GM10266 (cell line): ENCODE data around the gene BAD.
"Not testable (repeated sequence)": the region's sequence is repeated elsewhere in the genome, so short reads cannot be mapped to it uniquely, and the experiment has no call there.

ENCODE experiments used
- DNase-seq: peaks from one replicate; pipeline ENCODE4 v3.0.0; 2012; ENCODE audit errors: extremely low spot score
- TF ChIP-seq, protein P1 (sequence below): IDR thresholded peaks from 2 replicates; pipeline ENCODE4 v1.5.1; 2012; ENCODE audit warnings: mild to moderate bottlenecking, low read depth; ENCODE audit not compliant: control insufficient read depth, insufficient read depth; ENCODE audit errors: missing control alignments

BAD gene

DNA sequence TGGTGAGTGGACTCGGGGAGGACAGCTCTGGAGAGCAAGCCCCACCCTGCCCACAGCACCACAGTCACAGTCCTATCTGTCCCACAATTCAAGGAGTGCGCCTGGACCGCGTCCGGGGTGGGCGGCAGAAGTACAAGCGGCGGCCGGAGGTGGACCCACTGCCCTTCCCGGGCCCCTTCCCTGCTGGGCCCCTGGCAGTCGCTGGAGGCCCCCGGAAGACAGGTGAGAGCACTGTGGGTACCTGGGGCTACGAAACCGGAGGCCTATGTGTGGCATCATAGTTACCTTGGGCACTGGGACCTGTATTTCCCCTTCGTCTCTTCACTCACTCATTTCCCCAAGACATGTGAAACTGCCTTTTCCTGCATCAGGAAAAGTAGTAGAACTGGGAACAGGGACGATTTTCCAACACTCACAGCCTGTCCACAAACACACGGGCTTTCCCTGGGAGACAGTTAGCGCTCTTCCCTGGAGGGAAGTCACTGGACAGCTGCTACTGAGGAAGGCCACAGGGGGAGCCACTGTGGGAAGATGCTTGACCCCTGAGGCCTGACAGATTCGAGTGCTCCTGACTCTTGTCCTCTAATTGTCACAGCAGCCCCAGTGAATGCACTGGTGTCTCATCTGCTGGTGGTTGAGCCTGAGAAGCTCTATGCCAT is 29.8 kb upstream of the BAD start:
- TF ChIP-seq, protein P1, sequence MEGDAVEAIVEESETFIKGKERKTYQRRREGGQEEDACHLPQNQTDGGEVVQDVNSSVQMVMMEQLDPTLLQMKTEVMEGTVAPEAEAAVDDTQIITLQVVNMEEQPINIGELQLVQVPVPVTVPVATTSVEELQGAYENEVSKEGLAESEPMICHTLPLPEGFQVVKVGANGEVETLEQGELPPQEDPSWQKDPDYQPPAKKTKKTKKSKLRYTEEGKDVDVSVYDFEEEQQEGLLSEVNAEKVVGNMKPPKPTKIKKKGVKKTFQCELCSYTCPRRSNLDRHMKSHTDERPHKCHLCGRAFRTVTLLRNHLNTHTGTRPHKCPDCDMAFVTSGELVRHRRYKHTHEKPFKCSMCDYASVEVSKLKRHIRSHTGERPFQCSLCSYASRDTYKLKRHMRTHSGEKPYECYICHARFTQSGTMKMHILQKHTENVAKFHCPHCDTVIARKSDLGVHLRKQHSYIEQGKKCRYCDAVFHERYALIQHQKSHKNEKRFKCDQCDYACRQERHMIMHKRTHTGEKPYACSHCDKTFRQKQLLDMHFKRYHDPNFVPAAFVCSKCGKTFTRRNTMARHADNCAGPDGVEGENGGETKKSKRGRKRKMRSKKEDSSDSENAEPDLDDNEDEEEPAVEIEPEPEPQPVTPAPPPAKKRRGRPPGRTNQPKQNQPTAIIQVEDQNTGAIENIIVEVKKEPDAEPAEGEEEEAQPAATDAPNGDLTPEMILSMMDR, result peak; percentile 22
- DNase-seq, result no peak

DNA sequence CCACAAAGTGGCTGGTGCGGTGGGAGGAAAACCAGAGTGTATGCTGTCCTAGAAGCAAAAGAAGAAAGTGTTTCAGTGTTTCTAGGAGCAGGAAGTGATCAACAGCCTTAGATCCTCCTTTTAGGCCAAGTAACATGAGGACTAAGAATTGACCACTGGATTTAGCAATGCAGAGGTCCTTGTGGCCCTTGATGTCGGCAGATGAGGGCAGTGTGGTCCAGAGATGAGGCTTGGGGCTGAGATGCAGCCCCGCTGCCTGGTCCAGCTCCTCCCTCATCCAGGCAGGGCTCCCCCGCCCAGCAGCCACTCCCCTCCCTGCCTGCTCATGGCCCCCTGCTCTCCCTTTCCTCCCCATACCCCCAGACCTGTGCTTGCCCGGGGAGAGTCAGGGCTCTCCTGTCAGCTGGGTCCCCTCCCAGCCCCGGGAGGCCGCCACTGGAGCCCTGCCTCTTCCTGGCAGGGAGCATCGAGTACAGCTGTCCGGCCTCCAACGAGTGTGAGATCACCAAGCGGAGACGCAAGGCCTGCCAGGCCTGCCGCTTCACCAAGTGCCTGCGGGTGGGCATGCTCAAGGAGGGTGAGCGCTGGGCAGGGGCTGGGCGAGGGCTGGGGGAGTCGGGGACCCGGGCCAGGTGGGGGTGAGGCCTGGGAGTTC is 29.2 kb upstream of the BAD start:
- TF ChIP-seq, protein P1, result no peak
- no peak for DNase-seq

DNA sequence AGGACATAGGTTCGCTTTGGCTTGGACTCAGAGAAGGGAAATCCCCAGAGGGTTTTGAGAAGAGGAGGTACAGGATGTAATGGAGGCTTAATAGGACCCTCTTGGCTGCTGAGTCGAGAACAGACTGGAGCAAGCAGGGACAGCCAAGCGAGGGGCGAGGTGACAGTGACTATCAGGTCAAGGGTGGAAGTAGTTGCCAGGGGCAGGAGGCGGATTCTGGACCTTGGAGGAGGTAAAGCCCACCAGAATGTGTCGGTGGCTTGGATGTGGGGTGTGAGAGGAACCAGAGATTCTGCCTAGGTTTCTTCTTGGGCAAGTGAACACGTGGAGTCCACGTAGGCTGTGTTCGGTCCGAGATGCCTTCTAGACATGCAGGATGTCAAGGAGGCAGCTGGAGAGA is 28.5 kb upstream of the BAD start:
- no peak for DNase-seq
- TF ChIP-seq, protein P1, result no peak

DNA sequence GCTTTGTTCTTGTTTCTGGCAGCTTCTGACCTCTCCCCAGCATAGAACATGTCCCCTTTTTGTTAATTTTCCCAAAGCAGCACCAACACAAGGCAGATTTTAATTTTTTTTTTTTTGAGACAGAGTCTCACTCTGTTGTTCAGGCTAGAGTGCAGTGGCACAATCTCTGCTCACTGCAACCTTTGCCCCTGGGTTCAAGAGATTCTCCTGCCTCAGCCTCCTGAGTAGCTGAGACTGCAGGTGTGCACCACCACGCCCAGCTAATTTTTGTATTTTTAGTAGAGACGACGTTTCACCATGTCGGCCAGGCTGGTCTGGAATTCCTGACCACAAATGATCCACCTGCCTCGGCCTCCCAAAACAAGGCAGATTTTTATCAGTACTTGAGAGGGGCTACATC is 23.3 kb upstream of the BAD start:
- DNase-seq, result not testable (repeated sequence)

DNA sequence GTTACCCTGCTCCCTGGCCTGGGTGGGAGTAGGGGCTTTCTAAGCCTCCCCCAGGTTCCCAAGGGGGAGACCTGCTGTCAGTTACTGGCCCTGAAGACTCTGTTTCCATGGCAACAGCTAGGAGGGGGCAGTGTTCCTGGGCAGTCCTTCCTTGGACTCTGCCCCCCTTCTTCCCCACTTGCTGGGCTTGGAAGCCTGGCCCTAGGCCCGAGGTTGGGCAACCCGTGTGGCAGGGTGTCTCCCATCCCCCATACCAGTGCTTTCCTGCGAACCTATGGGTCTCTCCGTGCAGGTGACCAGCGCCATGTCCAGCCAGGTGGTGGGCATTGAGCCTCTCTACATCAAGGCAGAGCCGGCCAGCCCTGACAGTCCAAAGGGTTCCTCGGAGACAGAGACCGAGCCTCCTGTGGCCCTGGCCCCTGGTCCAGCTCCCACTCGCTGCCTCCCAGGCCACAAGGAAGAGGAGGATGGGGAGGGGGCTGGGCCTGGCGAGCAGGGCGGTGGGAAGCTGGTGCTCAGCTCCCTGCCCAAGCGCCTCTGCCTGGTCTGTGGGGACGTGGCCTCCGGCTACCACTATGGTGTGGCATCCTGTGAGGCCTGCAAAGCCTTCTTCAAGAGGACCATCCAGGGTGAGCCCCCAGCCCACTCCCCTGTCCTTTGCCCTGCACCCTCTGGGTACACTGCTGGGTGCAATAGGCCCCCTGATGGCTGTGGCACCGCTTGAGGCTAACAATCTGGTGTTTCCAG is 22.6 kb upstream of the BAD start:
- no peak for DNase-seq
- TF ChIP-seq, protein P1, result no peak

DNA sequence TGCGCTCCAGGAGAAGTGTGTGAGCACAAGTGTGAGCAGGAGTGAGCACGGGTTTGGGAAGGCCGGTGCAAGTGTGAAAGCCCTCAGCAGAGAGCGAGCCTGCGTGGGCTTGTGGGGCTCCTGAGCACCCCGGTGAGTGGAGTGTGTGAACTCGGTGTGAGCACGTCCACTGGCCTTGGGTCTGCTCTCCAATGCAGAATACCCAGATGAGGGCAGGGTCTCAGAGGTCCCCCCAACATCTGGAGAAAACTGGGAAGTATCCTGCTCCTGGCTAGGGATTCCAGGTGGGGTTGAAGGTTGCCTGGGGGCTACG is 22.1 kb upstream of the BAD start:
- DNase-seq, result no peak
- TF ChIP-seq, protein P1, result no peak

DNA sequence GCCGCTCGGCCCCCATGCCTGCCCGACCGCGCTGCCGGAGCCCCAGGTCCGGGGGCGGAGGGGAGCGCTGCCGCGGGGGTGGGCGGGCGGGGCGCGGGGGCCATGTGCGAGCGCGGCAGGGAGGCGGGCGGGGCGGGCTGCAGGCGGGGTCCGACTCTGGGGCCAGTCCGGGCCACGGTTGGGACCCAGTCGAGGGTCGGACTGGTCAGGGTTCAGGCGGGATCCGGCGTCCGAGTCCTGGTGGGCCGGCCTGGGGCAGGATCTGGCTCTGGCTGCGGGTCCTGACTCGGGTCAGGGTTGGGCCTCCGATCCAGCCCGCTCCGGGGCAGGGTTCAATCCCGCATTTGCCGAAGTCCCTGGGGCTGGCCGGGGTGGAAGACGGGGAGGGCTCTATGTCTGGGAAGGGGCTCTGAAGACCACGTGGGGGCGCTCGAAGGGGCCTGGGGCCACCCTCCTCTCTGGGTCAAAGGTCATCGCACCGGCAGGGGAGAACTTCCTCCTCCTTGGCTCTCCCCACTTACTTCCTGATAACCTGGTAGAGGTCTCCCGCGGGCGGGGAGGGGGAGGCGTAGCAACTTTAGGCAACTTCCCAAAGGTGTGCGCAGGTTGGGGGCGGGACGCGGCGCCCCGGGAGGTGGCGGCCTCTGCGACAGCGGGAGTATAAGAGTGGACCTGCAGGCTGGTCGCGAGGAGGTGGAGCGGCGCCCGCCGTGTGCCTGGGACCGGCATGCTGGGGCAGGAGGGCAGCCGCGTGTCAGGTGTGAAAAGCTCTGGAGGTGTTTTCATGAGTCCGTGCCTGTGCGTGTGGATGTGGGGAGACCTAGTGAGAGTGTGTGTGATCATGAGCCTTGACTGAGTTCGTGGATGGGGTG is 21.5 kb upstream of the BAD start:
- DNase-seq, result no peak

More for the DNA sequence above, 21.5 kb upstream of the BAD start:
- TF ChIP-seq, protein P1, result peak; percentile 50
